T1000 (cell line): Measurements from ENCODE around the gene GBX2.

ENCODE experiments used
- DNase-seq: peaks from one replicate; lab custom pipeline; 2025; ENCODE audit warnings: mixed read lengths; lab: John Stamatoyannopoulos, UW

GBX2 gene

DNA sequence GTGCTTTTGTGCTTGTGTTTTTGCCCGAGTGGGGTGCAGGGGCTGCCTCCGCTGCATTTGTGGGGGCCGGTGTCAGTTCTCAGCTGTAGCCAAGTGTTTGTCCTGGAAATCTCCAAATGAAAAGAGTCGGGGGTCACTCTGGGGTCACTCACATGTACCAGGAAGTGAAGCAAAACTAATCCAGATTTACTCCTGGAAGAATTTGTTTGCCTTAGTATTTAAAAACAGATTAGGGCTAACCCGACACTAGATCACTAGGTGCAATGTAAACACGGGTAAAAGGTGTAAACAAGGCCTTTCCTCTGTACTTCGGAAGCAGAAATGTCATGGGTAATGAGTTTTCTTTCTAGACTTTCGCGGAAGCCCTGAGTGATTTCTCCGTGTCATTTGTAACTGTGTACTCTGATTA is 50.3 kb downstream of the GBX2 start:
- no peak for DNase-seq

- no peak for DNase-seq
These were observed 50.8 kb downstream of the GBX2 start for GRCh38 chr2:236117401-236117800.
